GM23338 (cell line): Measurements from ENCODE around the gene MYH6. TPM values are rescaled to one million over a fixed set of nuclear protein-coding genes. Genes with fewer than 3 reads are reported as not detected.

Experiments
- ATAC-seq: fragments of 200-7000 bp; cut with Tn5 transposase; 3 replicates; pipeline ENCODE4 v1.9.1; 2020
- DNase-seq: peaks from one replicate; pipeline ENCODE4 v3.0.0-alpha.2; 2015; ENCODE audit warnings: low spot score
- H2AFZ ChIP-seq: fragments of 200-600 bp; sonication (generic); 2 replicates; pipeline ENCODE4 v1.8.0; 2016; ENCODE audit warnings: antibody characterized with exemption, mild to moderate bottlenecking, moderate library complexity
- H3F3A ChIP-seq: fragments of 200-600 bp; sonication (generic); replicated peaks from 2 replicates; pipeline ENCODE4 v1.8.0; 2017; ENCODE audit warnings: antibody characterized with exemption, mixed run types, low read depth
- H3K27ac ChIP-seq: fragments of 200-600 bp; sonication (generic); 2 replicates; pipeline ENCODE4 v1.6.1; 2016; ENCODE audit warnings: low read depth
- H3K27me3 ChIP-seq: fragments of 200-600 bp; sonication (generic); 2 replicates; pipeline ENCODE4 v1.8.0; 2016; ENCODE audit warnings: mild to moderate bottlenecking, mixed run types, moderate library complexity; ENCODE audit not compliant: insufficient read depth
- H3K36me3 ChIP-seq: fragments of 200-600 bp; sonication (generic); 2 replicates; pipeline ENCODE4 v1.8.0; 2016; ENCODE audit warnings: mild to moderate bottlenecking; ENCODE audit not compliant: insufficient read depth
- H3K4me1 ChIP-seq: fragments of 200-600 bp; sonication (generic); 2 replicates; pipeline ENCODE4 v1.8.0; 2016; ENCODE audit warnings: mild to moderate bottlenecking, moderate library complexity; ENCODE audit not compliant: insufficient read depth
- H3K4me2 ChIP-seq: fragments of 200-600 bp; sonication (generic); 2 replicates; pipeline ENCODE4 v1.7.1; 2017; ENCODE audit warnings: mixed run types
- H3K4me3 ChIP-seq: fragments of 200-600 bp; sonication (generic); 2 replicates; pipeline ENCODE4 v1.6.1; 2016; ENCODE audit warnings: mixed run types
- H3K79me2 ChIP-seq: fragments of 200-600 bp; sonication (generic); replicated peaks from 2 replicates; pipeline ENCODE4 v1.8.0; 2017; ENCODE audit warnings: mild to moderate bottlenecking; ENCODE audit not compliant: insufficient read depth
- H3K9me2 ChIP-seq: fragments of 200-600 bp; sonication (generic); 2 replicates; pipeline ENCODE4 v1.8.0; 2017; ENCODE audit not compliant: insufficient read depth
- H4K20me1 ChIP-seq: fragments of 200-600 bp; sonication (generic); replicated peaks from 2 replicates; pipeline ENCODE4 v1.8.0; 2017; ENCODE audit warnings: mild to moderate bottlenecking; ENCODE audit not compliant: insufficient read depth
- H3K27ac Mint-ChIP-seq: 2 replicates; pipeline ENCODE4 v1.8.0; 2020; ENCODE audit warnings: inconsistent platforms, mild to moderate bottlenecking, moderate library complexity, mixed read lengths
- H3K27me3 Mint-ChIP-seq: 3 replicates; pipeline ENCODE4 v1.8.0; 2022; ENCODE audit warnings: low read depth, mild to moderate bottlenecking, moderate library complexity, mixed read lengths, inconsistent platforms; ENCODE audit not compliant: insufficient read depth, poor library complexity
- H3K36me3 Mint-ChIP-seq: 3 replicates; pipeline ENCODE4 v1.8.0; 2021; ENCODE audit warnings: low read depth, mild to moderate bottlenecking, inconsistent platforms, moderate library complexity, mixed read lengths
- H3K4me1 Mint-ChIP-seq: 3 replicates; pipeline ENCODE4 v1.8.0; 2020; ENCODE audit warnings: mild to moderate bottlenecking, inconsistent platforms, mixed read lengths
- H3K4me3 Mint-ChIP-seq: 3 replicates; pipeline ENCODE4 v1.8.0; 2021; ENCODE audit warnings: moderate library complexity, mild to moderate bottlenecking, inconsistent platforms, mixed read lengths
- H3K9me3 Mint-ChIP-seq: 3 replicates; pipeline ENCODE4 v1.8.0; 2020; ENCODE audit warnings: moderate library complexity, mild to moderate bottlenecking, inconsistent platforms, mixed read lengths
- CREB1 ChIP-seq: fragments of 250-450 bp; sonication (Bioruptor Pico); IDR thresholded peaks from 2 replicates; pipeline ENCODE4 v1.5.0; 2020; ENCODE audit warnings: low read depth, mild to moderate bottlenecking, moderate library complexity
- ETS1 ChIP-seq: IDR thresholded peaks from 2 replicates; pipeline ENCODE4 v1.6.1; 2016; ENCODE audit warnings: antibody characterized with exemption
- EZH2 ChIP-seq: fragments of 200-600 bp; sonication (generic); IDR thresholded peaks from one replicate; pipeline ENCODE4 v1.8.0; 2017; ENCODE audit warnings: antibody characterized with exemption, mild to moderate bottlenecking, low read depth; ENCODE audit not compliant: unreplicated experiment
- EZH2phosphoT487 ChIP-seq: fragments of 200-600 bp; sonication (generic); IDR thresholded peaks from one replicate; pipeline ENCODE4 v1.8.1; 2018; ENCODE audit warnings: antibody characterized with exemption; ENCODE audit not compliant: unreplicated experiment
- JUNB ChIP-seq: IDR thresholded peaks from one replicate; pipeline ENCODE4 v1.6.1; 2016; ENCODE audit warnings: antibody characterized with exemption; ENCODE audit not compliant: unreplicated experiment
- NANOG ChIP-seq: IDR thresholded peaks from 2 replicates; pipeline ENCODE4 v1.6.1; 2016; ENCODE audit warnings: antibody characterized with exemption, borderline replicate concordance
- POLR2AphosphoS5 ChIP-seq: IDR thresholded peaks from 2 replicates; pipeline ENCODE4 v1.6.1; 2016; ENCODE audit warnings: antibody characterized with exemption, low read depth
- STAT1 ChIP-seq: IDR thresholded peaks from one replicate; pipeline ENCODE4 v1.6.1; 2016; ENCODE audit warnings: antibody characterized with exemption; ENCODE audit not compliant: unreplicated experiment
- ZNF114 ChIP-seq: fragments of 250-450 bp; sonication (Bioruptor Pico); IDR thresholded peaks from 2 replicates; pipeline ENCODE4 v1.5.0; 2020; ENCODE audit warnings: mild to moderate bottlenecking, moderate library complexity
- ZNF331 ChIP-seq: fragments of 250-450 bp; sonication (Bioruptor Pico); IDR thresholded peaks from 2 replicates; pipeline ENCODE4 v1.5.0; 2020; ENCODE audit warnings: low read depth, mild to moderate bottlenecking, moderate library complexity
- ZNF462 ChIP-seq: fragments of 250-450 bp; sonication (Bioruptor Pico); IDR thresholded peaks from 2 replicates; pipeline ENCODE4 v1.5.0; 2020; ENCODE audit warnings: mild to moderate bottlenecking, moderate library complexity
- polyA plus RNA-seq: library from polyadenylated mRNA; unstranded; fragments of >200 nt; fragmentation: Nextera tagmentation; extraction: Ambion mirVana; gene quantifications from 2 replicates; pipeline ENCODE4 v1.2.1, GENCODE V29; 2016
- total RNA-seq: library from RNA; depleted of rRNA; stranded (reverse); fragments of >200 nt; shearing (Covaris generic); gene quantifications from 2 replicates; pipeline ENCODE4 v1.2.3, GENCODE V29; 2014
- TF ChIP-seq, protein P1 (sequence below): IDR thresholded peaks from one replicate; pipeline ENCODE4 v1.6.1; 2018; ENCODE audit warnings: antibody characterized with exemption; ENCODE audit not compliant: unreplicated experiment

MYH6 gene
- total and polyA plus RNA-seq, 2 experiments from 2014 or later: 0.03 to 0.10 TPM

DNA sequence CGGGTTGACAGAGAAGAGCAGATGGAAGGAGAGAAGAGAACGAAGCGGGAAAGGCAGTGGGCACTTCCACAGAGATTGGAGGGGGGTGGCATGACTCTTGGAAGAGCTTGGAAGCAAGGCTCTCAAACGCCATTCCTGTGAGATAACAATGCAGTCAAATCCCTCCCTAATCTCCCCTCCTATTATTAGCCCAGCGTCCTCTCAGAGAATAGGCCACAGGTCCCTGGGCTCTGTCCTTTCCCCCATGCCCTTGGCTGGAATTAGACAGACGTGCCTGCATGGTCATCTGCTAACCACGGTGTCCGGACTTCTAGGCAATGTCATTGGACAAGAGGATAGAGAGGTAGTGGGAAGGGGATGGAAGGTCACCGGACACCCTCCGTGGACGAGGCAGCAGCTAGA, 35.3 kb upstream of the MYH6 start:
- Histone ChIP-seq H4K20me1 (no peaks in the 10 kb centered on the region), H2AFZ (peak overlapping the region; percentile 92; the same call in 1 of the 2 replicates), H3K27me3 (no peaks in the 10 kb centered on the region), H3K36me3 (no peaks in the 10 kb centered on the region), H3K4me1 (peaks cover 13% of the 10 kb centered on the region), H3K9me2 (peaks cover 7% of the 10 kb centered on the region; the same call in 1 of the 2 replicates), H3F3A (no peaks in the 10 kb centered on the region), H3K4me2 (no peak overlapping the region), H3K4me3 (no peak overlapping the region), H3K27ac (no peak overlapping the region), H3K79me2 (no peaks in the 10 kb centered on the region)
- Mint-ChIP-seq H3K36me3 (no peaks in the 10 kb centered on the region), H3K4me1 (peaks cover 16% of the 10 kb centered on the region), H3K4me3 (no peak overlapping the region), H3K27ac (no peak overlapping the region), H3K27me3 (peaks cover 24% of the 10 kb centered on the region), H3K9me3 (no peaks in the 10 kb centered on the region)
- ATAC-seq (peak; percentile 18; the same call in 1 of the 3 replicates), DNase-seq (no peak)
- TF ChIP-seq EZH2: no peak
- TF ChIP-seq JUNB: no peak
- TF ChIP-seq CREB1: no peak
- no peak for TF ChIP-seq POLR2AphosphoS5
- no peak for TF ChIP-seq EZH2phosphoT487
- no peak for TF ChIP-seq ETS1
- TF ChIP-seq ZNF114 (CRISPR knock-in tag): no peak
- TF ChIP-seq, protein P1, sequence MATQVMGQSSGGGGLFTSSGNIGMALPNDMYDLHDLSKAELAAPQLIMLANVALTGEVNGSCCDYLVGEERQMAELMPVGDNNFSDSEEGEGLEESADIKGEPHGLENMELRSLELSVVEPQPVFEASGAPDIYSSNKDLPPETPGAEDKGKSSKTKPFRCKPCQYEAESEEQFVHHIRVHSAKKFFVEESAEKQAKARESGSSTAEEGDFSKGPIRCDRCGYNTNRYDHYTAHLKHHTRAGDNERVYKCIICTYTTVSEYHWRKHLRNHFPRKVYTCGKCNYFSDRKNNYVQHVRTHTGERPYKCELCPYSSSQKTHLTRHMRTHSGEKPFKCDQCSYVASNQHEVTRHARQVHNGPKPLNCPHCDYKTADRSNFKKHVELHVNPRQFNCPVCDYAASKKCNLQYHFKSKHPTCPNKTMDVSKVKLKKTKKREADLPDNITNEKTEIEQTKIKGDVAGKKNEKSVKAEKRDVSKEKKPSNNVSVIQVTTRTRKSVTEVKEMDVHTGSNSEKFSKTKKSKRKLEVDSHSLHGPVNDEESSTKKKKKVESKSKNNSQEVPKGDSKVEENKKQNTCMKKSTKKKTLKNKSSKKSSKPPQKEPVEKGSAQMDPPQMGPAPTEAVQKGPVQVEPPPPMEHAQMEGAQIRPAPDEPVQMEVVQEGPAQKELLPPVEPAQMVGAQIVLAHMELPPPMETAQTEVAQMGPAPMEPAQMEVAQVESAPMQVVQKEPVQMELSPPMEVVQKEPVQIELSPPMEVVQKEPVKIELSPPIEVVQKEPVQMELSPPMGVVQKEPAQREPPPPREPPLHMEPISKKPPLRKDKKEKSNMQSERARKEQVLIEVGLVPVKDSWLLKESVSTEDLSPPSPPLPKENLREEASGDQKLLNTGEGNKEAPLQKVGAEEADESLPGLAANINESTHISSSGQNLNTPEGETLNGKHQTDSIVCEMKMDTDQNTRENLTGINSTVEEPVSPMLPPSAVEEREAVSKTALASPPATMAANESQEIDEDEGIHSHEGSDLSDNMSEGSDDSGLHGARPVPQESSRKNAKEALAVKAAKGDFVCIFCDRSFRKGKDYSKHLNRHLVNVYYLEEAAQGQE: no peak
- no peak for TF ChIP-seq NANOG

GRCh38 chr14:23442721-23443356, 34.8 kb upstream of the MYH6 start:
- H3K27me3 Mint-ChIP-seq: peaks cover 25% of the 10 kb centered on the region
- no peaks in the 10 kb centered on the region for H3K36me3 Mint-ChIP-seq
- Histone ChIP-seq H3K27ac (no peak overlapping the region), H3F3A (no peaks in the 10 kb centered on the region), H3K4me2 (peak overlapping the region; percentile 48; the same call in 1 of the 2 replicates), H4K20me1 (no peaks in the 10 kb centered on the region), H2AFZ (peak overlapping the region; percentile 92), H3K27me3 (no peaks in the 10 kb centered on the region), H3K4me1 (peaks cover 19% of the 10 kb centered on the region), H3K79me2 (no peaks in the 10 kb centered on the region), H3K36me3 (no peaks in the 10 kb centered on the region), H3K4me3 (no peak overlapping the region), H3K9me2 (peaks cover 7% of the 10 kb centered on the region; the same call in 1 of the 2 replicates)
- TF ChIP-seq ZNF462 (CRISPR knock-in tag): 0 out of 2 replicates have a peak, but pooled peaks have one; percentile 13
- TF ChIP-seq STAT1: no peak
- no peak for TF ChIP-seq JUNB
- TF ChIP-seq ZNF331 (CRISPR knock-in tag): no peak
- peak; percentile 91 for ATAC-seq
- DNase-seq: peak; percentile 45
- 0 out of 2 replicates have a peak overlapping the region, but pooled peaks have one; percentile 33 for H3K27ac Mint-ChIP-seq
- no peaks in the 10 kb centered on the region for H3K9me3 Mint-ChIP-seq
- H3K4me1 Mint-ChIP-seq: peaks cover 22% of the 10 kb centered on the region
- no peak overlapping the region for H3K4me3 Mint-ChIP-seq
